K562 (cell line): ENCODE results near the gene ST6GALNAC1. TPM values are rescaled to one million over a fixed set of nuclear protein-coding genes. Genes with fewer than 3 reads are reported as not detected.

Experiments
- ARID1B ChIP-seq: fragments of 450-650 bp; IDR thresholded peaks from 2 replicates; pipeline ENCODE4 v1.6.1; 2016; ENCODE audit warnings: antibody characterized with exemption, mild to moderate bottlenecking, inconsistent platforms
- CHD1 ChIP-seq: fragments of 200-600 bp; sonication (generic); IDR thresholded peaks from one replicate; pipeline ENCODE4 v1.6.1; 2012; ENCODE audit warnings: mild to moderate bottlenecking, moderate library complexity, low read length, inconsistent platforms
- KLF6 ChIP-seq: fragments of 250-450 bp; sonication (Bioruptor Pico); IDR thresholded peaks from 2 replicates; pipeline ENCODE4 v1.4.0; 2020; ENCODE audit warnings: mild to moderate bottlenecking, moderate library complexity, borderline replicate concordance
- NCOA4 ChIP-seq: fragments of 450-650 bp; IDR thresholded peaks from 2 replicates; pipeline ENCODE4 v1.6.1; 2018; ENCODE audit warnings: mild to moderate bottlenecking; ENCODE audit not compliant: partially characterized antibody
- RB1 ChIP-seq: fragments of 450-650 bp; IDR thresholded peaks from 2 replicates; pipeline ENCODE4 v1.6.1; 2017; ENCODE audit warnings: low read depth, mild to moderate bottlenecking
- SRSF1 ChIP-seq: fragments of 200-400 bp; formaldehyde crosslinking; IDR thresholded peaks from 2 replicates; pipeline ENCODE4 v1.6.1; 2017; ENCODE audit warnings: mild to moderate bottlenecking, low read depth, low read length, moderate library complexity
- ZBTB49 ChIP-seq: sonication (generic); formaldehyde crosslinking; IDR thresholded peaks from 2 replicates; pipeline ENCODE4 v1.8.0; 2022; ENCODE audit warnings: missing genetic modification reagents, mild to moderate bottlenecking, borderline replicate concordance
- ZNF408 ChIP-seq: fragments of 250-450 bp; sonication (Bioruptor Pico); IDR thresholded peaks from 2 replicates; pipeline ENCODE4 v1.4.0; 2020; ENCODE audit warnings: low read depth, mild to moderate bottlenecking, moderate library complexity
- ZNF445 ChIP-seq: fragments of 250-450 bp; sonication (Bioruptor Pico); IDR thresholded peaks from 2 replicates; pipeline ENCODE4 v1.4.0; 2020; ENCODE audit warnings: low read depth, mild to moderate bottlenecking, moderate library complexity
- polyA plus RNA-seq, 8 experiments: library from polyadenylated mRNA; depleted of rRNA in 4 of 8; stranded (reverse) in 5 of 8; unstranded in 3 of 8; fragments of >200 nt; fragmentation: Nextera tagmentation in 2 of 8; fragmentation: Illumina TruSeq in 1 of 8; extraction: Ambion mirVana in 2 of 8; extraction: Trizol in 1 of 8; gene quantifications; 2 replicates each; pipeline versions ENCODE4 v1.2.1 to v1.2.3, GENCODE V29; 2011 to 2014; ENCODE audit warnings: inconsistent platforms in 1 of 8, missing spikeins in 1 of 8
- total RNA-seq, 7 experiments: library from RNA; depleted of rRNA in 6 of 7; stranded (reverse); fragments of >200 nt in 6 of 7; fragmentation: Illumina TruSeq in 2 of 7; extraction: Trizol in 2 of 7; gene quantifications; 2 replicates each; pipeline versions ENCODE4 v1.2.1 to v1.2.3, GENCODE V29; 2011 to 2021; ENCODE audit warnings: low replicate concordance in 1 of 7
- TF ChIP-seq, protein P1 (sequence below): fragments of 450-650 bp; IDR thresholded peaks from 2 replicates; pipeline ENCODE4 v1.6.1; 2018; ENCODE audit warnings: mild to moderate bottlenecking, low read depth; ENCODE audit not compliant: partially characterized antibody

ST6GALNAC1 gene
- total and polyA plus RNA-seq, 9 of the 15 experiments (the other 6 are each of a cell fraction or from before 2014, with no cell fraction given): 20.6 to 68.4 (median 50.5) TPM

DNA sequence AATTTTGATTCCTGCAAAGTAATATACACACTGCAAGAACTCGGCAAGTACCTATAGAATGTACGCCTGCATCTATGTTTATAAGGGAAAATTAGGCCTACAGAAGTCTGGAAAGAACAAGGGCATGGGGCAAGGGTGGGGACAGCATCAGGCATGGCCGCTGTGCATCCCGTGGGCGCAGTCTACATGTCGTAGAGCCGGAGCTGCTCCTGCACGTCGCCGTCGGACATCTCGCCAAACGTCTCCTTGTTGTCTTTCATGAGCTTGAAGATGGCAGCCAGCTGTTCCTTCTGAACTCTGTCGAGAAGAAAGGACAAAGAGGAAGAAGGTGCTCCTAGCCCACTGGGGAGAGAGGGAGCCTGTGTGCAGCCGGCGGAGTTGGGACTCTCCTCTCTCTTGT lies 33.8 kb upstream of the ST6GALNAC1 start (continued):
- TF ChIP-seq ZBTB49: no peak
- no peak for TF ChIP-seq NCOA4
- TF ChIP-seq SRSF1: no peak
- no peak for TF ChIP-seq KLF6
- TF ChIP-seq ZNF445 (CRISPR knock-in tag): no peak
- no peak for TF ChIP-seq CHD1
- no peak for TF ChIP-seq ARID1B
- TF ChIP-seq, protein P1, sequence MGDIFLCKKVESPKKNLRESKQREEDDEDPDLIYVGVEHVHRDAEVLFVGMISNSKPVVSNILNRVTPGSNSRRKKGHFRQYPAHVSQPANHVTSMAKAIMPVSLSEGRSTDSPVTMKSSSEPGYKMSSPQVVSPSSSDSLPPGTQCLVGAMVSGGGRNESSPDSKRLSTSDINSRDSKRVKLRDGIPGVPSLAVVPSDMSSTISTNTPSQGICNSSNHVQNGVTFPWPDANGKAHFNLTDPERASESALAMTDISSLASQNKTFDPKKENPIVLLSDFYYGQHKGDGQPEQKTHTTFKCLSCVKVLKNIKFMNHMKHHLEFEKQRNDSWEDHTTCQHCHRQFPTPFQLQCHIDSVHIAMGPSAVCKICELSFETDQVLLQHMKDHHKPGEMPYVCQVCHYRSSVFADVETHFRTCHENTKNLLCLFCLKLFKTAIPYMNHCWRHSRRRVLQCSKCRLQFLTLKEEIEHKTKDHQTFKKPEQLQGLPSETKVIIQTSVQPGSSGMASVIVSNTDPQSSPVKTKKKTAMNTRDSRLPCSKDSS: no peak
- no peak for TF ChIP-seq ZNF408 (CRISPR knock-in tag)
- TF ChIP-seq RB1: no peak
